Breast epithelium (tissue), 4 donors: Measurements from ENCODE around the gene SLC35E4. TPM values are rescaled to one million over a fixed set of nuclear protein-coding genes. Genes with fewer than 3 reads are reported as not detected.

Experiments
- DNase-seq, 2 donors: peaks; one replicate each; pipeline ENCODE4 v3.0.0-alpha.2; 2019; ENCODE audit warnings: low spot score in 2 of 2
- H3K27ac ChIP-seq, 2 donors: fragments of 200-600 bp; sonication (generic) in 1 of 2; one replicate each; pipeline ENCODE4 v1.5.1; 2016 to 2019; ENCODE audit warnings: mild to moderate bottlenecking in 1 of 2
- H3K27me3 ChIP-seq, 2 donors: fragments of 200-600 bp; sonication (generic) in 1 of 2; one replicate each; pipeline versions ENCODE4 v1.5.1 to v1.6.0; 2017 to 2019; ENCODE audit warnings: control low read depth in 1 of 2, mild to moderate bottlenecking in 1 of 2
- H3K36me3 ChIP-seq: fragments of 200-600 bp; one replicate; pipeline ENCODE4 v1.5.1; 2019
- H3K4me1 ChIP-seq, 2 donors: fragments of 200-600 bp; sonication (generic); one replicate each; pipeline ENCODE4 v1.5.1; 2016 to 2019; ENCODE audit warnings: control low read depth in 1 of 2
- H3K4me3 ChIP-seq, 3 donors: fragments of 200-600 bp; sonication (generic); 1 replicate in 2 of 3; 2 replicates in 1 of 3; pipeline ENCODE4 v1.5.1; 2016 to 2019; ENCODE audit warnings: mild to moderate bottlenecking in 3 of 3, moderate library complexity in 2 of 3
- H3K9me3 ChIP-seq, 2 donors: fragments of 200-600 bp; sonication (generic) in 1 of 2; one replicate each; pipeline ENCODE4 v1.5.1; 2016 to 2019; ENCODE audit warnings: control low read depth in 1 of 2
- POLR2A ChIP-seq: fragments of 450-650 bp; IDR thresholded peaks from one replicate; pipeline ENCODE4 v1.6.1; 2016; ENCODE audit warnings: antibody characterized with exemption, mild to moderate bottlenecking, moderate library complexity
- POLR2AphosphoS5 ChIP-seq, 3 donors: sonication (generic); formaldehyde crosslinking; IDR thresholded peaks; one replicate each; pipeline ENCODE4 v1.6.1; 2017; ENCODE audit warnings: antibody characterized with exemption in 3 of 3
- intact Hi-C: fragments of 100-400 bp; cut with DNase I; formaldehyde crosslinking; loops from one replicate; pipeline ENCODE4 v1.15.1; 2023; ENCODE audit warnings: low total_unique reads
- total RNA-seq, 3 donors: library from RNA; depleted of rRNA; stranded (reverse); fragments of >200 nt; gene quantifications; one replicate each; pipeline ENCODE4 v1.1.0, GENCODE V29; 2016
- TF ChIP-seq, protein P1 (sequence below), 3 donors: fragments of 450-650 bp; IDR thresholded peaks; one replicate each; pipeline ENCODE4 v1.5.1; 2016 to 2017; ENCODE audit warnings: antibody characterized with exemption in 3 of 3, mild to moderate bottlenecking in 3 of 3, moderate library complexity in 3 of 3

SLC35E4 gene
- total RNA-seq, 3 donors from 2014 or later, result 3.4 to 8.5 (median 4.8) TPM

GRCh38 chr22:30636226-30637077 is 871 bp downstream of the SLC35E4 start:
- peak in 1 of 2 donors; percentile 28 for DNase-seq
- Histone ChIP-seq H3K4me1 (peaks cover 10 to 13% of the 10 kb centered on the region in 2 donors), H3K9me3 (no peaks in the 10 kb centered on the region), H3K27ac (peak overlapping the region; percentile 89 to 94), H3K27me3 (no peaks in the 10 kb centered on the region), H3K4me3 (peak overlapping the region; percentile 57 to 90 (median 63)), H3K36me3 (no peaks in the 10 kb centered on the region)
- intact Hi-C loops, result no loop called here
- no peak for TF ChIP-seq POLR2A
- no peak for TF ChIP-seq POLR2AphosphoS5 (IDR thresholded peaks at IDR 0.05)
- TF ChIP-seq, protein P1, sequence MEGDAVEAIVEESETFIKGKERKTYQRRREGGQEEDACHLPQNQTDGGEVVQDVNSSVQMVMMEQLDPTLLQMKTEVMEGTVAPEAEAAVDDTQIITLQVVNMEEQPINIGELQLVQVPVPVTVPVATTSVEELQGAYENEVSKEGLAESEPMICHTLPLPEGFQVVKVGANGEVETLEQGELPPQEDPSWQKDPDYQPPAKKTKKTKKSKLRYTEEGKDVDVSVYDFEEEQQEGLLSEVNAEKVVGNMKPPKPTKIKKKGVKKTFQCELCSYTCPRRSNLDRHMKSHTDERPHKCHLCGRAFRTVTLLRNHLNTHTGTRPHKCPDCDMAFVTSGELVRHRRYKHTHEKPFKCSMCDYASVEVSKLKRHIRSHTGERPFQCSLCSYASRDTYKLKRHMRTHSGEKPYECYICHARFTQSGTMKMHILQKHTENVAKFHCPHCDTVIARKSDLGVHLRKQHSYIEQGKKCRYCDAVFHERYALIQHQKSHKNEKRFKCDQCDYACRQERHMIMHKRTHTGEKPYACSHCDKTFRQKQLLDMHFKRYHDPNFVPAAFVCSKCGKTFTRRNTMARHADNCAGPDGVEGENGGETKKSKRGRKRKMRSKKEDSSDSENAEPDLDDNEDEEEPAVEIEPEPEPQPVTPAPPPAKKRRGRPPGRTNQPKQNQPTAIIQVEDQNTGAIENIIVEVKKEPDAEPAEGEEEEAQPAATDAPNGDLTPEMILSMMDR (IDR thresholded peaks at IDR 0.05), result no peak

GRCh38 chr22:30637701-30638114 is 2.1 kb downstream of the SLC35E4 start:
- TF ChIP-seq POLR2A, result no peak
- DNase-seq, result no peak
- H3K9me3 ChIP-seq, result no peaks in the 10 kb centered on the region
- H3K4me3 ChIP-seq, result peak overlapping the region in 2 of 3 donors; percentile 63 to 90
- intact Hi-C loops, result no loop called here
- H3K27me3 ChIP-seq, result no peaks in the 10 kb centered on the region
- no peaks in the 10 kb centered on the region for H3K36me3 ChIP-seq
- peaks cover 10 to 13% of the 10 kb centered on the region in 2 donors for H3K4me1 ChIP-seq
- H3K27ac ChIP-seq, result no peak overlapping the region

DNA sequence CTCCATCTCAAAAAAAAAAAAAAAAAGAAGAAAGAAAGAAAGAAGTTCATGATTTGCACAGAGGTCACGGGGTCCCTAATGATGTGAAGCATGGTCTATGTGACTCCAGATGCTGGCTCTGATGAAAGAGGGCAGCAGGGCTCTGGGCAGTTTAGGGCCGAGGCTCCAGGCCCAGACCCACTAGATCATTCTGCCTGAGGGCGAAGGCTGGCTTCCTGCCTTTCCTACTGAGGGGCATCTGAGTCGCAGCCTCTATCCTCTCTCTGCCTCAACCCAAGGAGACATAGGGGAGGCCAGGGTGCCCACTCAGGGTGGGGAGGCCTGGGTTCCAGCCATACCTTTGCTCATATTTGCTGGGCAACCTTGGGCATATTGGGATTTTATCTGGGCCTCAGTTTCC is 4.8 kb downstream of the SLC35E4 start:
- no peaks in the 10 kb centered on the region for H3K27me3 ChIP-seq
- intact Hi-C loops, result no loop called here
- TF ChIP-seq POLR2AphosphoS5 (IDR thresholded peaks at IDR 0.05) (no peak), POLR2A (no peak)
- TF ChIP-seq, protein P1 (IDR thresholded peaks at IDR 0.05), result no peak
- H3K36me3 ChIP-seq, result no peaks in the 10 kb centered on the region
- no peak overlapping the region for H3K4me3 ChIP-seq
- no peaks in the 10 kb centered on the region for H3K9me3 ChIP-seq
- H3K27ac ChIP-seq, result no peak overlapping the region
- H3K4me1 ChIP-seq, result peaks cover 7 to 8% of the 10 kb centered on the region in 2 donors
- no peak for DNase-seq

DNA sequence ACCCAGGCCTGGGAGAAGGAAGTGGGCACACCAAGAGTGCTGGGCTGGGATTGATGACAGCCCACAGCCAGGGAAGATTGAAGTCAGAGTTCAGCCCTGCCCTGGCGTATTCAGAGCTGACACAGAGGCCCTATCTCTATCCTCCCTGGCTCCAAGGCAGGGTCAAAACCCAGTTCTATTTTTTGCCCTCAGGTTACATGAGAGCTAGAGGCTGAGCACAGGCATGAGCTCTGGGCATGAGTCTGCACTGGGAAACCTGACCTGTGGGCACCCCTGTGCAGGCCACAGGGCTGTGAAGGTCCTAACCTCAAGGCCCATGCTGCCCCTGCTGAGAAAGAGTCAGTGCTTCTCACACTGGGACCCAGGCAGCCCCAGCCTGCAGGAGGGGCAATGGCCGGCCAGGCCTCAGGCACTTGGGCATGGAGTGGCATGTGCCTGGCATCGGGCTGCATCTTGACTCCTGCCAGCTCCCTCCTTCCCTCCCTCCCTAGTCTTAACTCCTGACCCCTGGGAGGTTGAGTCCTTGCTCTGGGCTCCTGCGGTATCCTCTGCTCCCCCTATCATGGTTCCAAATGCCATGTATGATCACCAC is 5.4 kb downstream of the SLC35E4 start:
- H3K27me3 ChIP-seq, result no peaks in the 10 kb centered on the region
- no peaks in the 10 kb centered on the region for H3K36me3 ChIP-seq
- intact Hi-C loops, result no loop called here
- H3K27ac ChIP-seq, result no peak overlapping the region
- no peak for TF ChIP-seq POLR2A
- TF ChIP-seq POLR2AphosphoS5 (IDR thresholded peaks at IDR 0.05), result no peak
- TF ChIP-seq, protein P1 (IDR thresholded peaks at IDR 0.05), result no peak
- no peak for DNase-seq
- H3K9me3 ChIP-seq, result no peaks in the 10 kb centered on the region
- H3K4me3 ChIP-seq, result no peak overlapping the region
- H3K4me1 ChIP-seq, result peaks cover 7 to 8% of the 10 kb centered on the region in 2 donors

- intact Hi-C loops, result loop anchor here (1.0 kb wide), 1 partner anchor 10 kb away; no protein-coding TSS in a partner anchor
- DNase-seq, result no peak
- Histone ChIP-seq H3K9me3 (no peaks in the 10 kb centered on the region), H3K4me3 (no peak overlapping the region), H3K27ac (no peak overlapping the region), H3K27me3 (no peaks in the 10 kb centered on the region), H3K4me1 (no peaks in the 10 kb centered on the region), H3K36me3 (no peaks in the 10 kb centered on the region)
- TF ChIP-seq, protein P1 (IDR thresholded peaks at IDR 0.05), result no peak
- no peak for TF ChIP-seq POLR2AphosphoS5 (IDR thresholded peaks at IDR 0.05)
- no peak for TF ChIP-seq POLR2A
These were observed 7.7 kb downstream of the SLC35E4 start for GRCh38 chr22:30643055-30643875.
